ENCODE measurements around the gene TMEM171.

DNA sequence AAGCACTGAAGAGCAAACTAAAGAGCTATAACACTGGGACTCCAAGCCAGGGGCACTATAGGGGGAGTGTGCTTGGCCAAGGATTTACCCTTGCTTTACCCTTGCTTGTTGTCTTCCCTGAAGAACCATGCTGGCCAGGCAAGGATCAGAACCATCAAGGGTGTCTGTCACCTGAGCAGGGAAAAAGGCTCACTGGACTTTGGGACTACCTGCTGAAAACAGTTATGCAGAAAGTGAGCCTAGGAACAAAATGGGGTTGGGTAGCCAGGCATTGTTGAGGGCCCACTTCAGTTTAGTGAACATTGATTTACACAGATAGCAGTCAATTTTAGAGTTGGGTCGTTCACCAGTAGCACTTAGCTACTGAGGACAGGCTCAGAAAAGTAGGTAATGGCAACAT, 8.0 kb upstream of the TMEM171 start:
- TF ChIP-seq POLR2A (IDR thresholded peaks at IDR 0.05; ENCODE audit: low read length), result no peak
- TF ChIP-seq GATA1 (IDR thresholded peaks at IDR 0.05; ENCODE audit: low read depth, low read length), result no peak
